ENCODE data around the gene PKN1. TPM values are rescaled to one million over a fixed set of nuclear protein-coding genes. Genes with fewer than 3 reads are reported as not detected.
"Not testable (repeated sequence)": the region's sequence is repeated elsewhere in the genome, so short reads cannot be mapped to it uniquely, and the experiment has no call there.

PKN1 gene
- total RNA-seq, 1 experiment from 2014 or later, result 138 TPM

DNA sequence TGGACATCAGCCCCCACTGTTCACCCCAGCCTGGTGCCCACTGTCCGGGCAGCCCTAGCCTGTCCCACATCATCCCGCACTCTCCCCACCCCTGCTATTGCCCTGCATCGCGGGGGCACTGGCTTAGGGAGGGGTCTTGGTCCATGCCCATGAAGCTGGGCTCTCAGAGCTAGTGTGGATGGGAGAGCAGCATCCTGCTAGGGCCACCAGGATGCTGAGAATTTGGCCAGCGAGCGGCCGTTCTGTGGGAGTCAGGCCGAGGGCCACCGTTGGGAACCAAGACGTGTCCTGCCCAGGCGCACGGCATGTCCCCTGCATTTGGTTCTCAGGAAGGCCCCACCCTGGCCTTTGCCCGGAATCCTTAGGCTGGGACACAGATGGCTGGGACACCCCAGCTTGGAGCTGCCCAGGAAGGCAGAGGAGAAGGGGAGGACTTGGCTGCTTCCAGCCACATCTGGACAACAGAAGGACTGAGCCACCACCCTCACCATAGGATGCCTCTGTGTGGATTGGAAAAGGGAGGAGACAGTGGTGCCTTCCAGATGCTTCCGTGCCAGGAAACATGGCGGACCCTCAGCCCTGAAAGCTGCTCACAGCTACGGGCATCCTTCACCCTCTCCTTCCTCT, 37.3 kb upstream of the PKN1 start:
- CTCF ChIA-PET, result no interaction called here
- TF ChIP-seq, protein P1, sequence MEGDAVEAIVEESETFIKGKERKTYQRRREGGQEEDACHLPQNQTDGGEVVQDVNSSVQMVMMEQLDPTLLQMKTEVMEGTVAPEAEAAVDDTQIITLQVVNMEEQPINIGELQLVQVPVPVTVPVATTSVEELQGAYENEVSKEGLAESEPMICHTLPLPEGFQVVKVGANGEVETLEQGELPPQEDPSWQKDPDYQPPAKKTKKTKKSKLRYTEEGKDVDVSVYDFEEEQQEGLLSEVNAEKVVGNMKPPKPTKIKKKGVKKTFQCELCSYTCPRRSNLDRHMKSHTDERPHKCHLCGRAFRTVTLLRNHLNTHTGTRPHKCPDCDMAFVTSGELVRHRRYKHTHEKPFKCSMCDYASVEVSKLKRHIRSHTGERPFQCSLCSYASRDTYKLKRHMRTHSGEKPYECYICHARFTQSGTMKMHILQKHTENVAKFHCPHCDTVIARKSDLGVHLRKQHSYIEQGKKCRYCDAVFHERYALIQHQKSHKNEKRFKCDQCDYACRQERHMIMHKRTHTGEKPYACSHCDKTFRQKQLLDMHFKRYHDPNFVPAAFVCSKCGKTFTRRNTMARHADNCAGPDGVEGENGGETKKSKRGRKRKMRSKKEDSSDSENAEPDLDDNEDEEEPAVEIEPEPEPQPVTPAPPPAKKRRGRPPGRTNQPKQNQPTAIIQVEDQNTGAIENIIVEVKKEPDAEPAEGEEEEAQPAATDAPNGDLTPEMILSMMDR (IDR thresholded peaks at IDR 0.05; ENCODE audit: unreplicated experiment), result no peak
- Mint-ChIP-seq H3K27ac (ENCODE audit: unreplicated experiment) (no peak overlapping the region), H3K36me3 (ENCODE audit: insufficient read depth, unreplicated experiment) (peaks cover 30% of the 10 kb centered on the region), H3K27me3 (ENCODE audit: unreplicated experiment) (no peaks in the 10 kb centered on the region), H3K4me1 (ENCODE audit: low read depth, unreplicated experiment) (no peaks in the 10 kb centered on the region), H3K4me3 (ENCODE audit: low read depth, unreplicated experiment) (no peak overlapping the region), H3K9me3 (ENCODE audit: low read depth, unreplicated experiment) (no peaks in the 10 kb centered on the region)
- no peak for DNase-seq
- BruUV-seq (replicated peaks), result no TSS peak
- intact Hi-C loops (cut with micrococcal nuclease; ENCODE audit: unreplicated experiment), result no loop called here

DNA sequence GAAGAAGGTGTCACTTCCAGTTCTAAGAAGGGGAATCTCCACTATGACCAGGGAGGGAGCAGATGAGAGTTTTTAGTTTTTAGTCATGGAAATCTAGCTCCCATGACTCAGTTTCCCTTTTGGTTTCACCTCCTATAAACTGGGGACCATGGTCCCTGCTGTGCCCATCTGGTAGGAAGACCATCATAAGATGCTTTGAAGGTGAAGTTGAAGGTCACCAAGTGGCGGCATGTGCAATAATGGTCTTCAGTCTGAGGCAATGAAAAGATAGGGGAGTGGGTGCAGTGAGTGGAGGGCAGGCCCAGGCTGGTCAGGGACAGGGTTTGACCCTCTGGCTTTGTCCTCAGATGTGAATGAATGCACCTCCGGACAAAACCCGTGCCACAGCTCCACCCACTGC, 36.4 kb upstream of the PKN1 start:
- CTCF ChIA-PET; H3K4me3 Mint-ChIP-seq (ENCODE audit: low read depth, unreplicated experiment); DNase-seq; H3K4me1 Mint-ChIP-seq (ENCODE audit: low read depth, unreplicated experiment); H3K9me3 Mint-ChIP-seq (ENCODE audit: low read depth, unreplicated experiment); BruUV-seq (replicated peaks); intact Hi-C loops (cut with micrococcal nuclease; ENCODE audit: unreplicated experiment); H3K27ac Mint-ChIP-seq (ENCODE audit: unreplicated experiment); H3K27me3 Mint-ChIP-seq (ENCODE audit: unreplicated experiment): not testable (repeated sequence)
- peaks cover 31% of the 10 kb centered on the region for H3K36me3 Mint-ChIP-seq (ENCODE audit: insufficient read depth, unreplicated experiment)

DNA sequence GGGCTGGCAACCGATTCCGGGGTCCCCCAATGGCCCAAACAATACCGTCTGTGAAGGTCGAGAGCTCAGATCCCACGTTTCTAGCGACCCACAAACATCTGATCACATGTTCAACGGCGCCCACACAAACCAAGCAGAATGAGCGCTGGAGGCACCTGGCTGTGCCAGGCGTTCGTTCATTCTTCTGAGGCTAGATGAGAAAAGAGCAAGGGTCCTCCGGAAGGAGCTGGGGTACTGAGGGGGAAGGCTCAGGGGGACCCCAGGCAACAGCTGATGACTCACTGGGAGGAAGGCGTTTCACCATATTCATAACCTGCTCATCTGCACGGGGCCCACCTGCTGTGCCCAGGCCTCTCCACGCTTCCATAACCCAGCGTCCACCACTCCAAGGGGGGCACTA, 35.9 kb upstream of the PKN1 start:
- intact Hi-C loops (cut with micrococcal nuclease; ENCODE audit: unreplicated experiment); DNase-seq; H3K27ac Mint-ChIP-seq (ENCODE audit: unreplicated experiment); H3K9me3 Mint-ChIP-seq (ENCODE audit: low read depth, unreplicated experiment); BruUV-seq (replicated peaks); CTCF ChIA-PET; H3K4me1 Mint-ChIP-seq (ENCODE audit: low read depth, unreplicated experiment); H3K4me3 Mint-ChIP-seq (ENCODE audit: low read depth, unreplicated experiment); H3K27me3 Mint-ChIP-seq (ENCODE audit: unreplicated experiment): not testable (repeated sequence)
- H3K36me3 Mint-ChIP-seq (ENCODE audit: insufficient read depth, unreplicated experiment), result peaks cover 32% of the 10 kb centered on the region

DNA sequence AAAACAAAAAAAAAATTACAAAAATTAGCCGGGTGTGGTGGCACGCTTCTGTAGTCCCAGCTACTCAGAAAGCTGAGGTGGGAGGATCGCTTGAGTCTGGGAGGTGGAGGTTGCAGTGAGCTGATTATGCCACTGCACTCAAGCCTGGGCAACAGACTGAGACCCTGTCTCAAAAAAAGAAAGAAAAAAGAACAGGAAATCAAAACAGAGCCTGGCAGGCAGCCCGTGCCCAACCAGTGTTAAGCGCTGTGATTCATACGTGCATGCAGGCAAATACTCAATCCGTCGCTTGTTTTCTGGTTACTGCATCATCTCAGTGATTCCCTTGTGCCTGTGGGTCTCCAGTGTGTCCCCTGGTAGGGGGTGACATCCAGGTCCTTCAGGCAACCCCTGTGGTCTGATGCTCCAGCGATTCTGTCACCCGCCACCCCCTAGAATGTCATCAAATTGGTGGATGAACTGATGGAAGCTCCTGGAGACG, 32.1 kb upstream of the PKN1 start:
- CTCF ChIA-PET, result no interaction called here
- H3K27ac Mint-ChIP-seq (ENCODE audit: unreplicated experiment), result no peak overlapping the region

DNA sequence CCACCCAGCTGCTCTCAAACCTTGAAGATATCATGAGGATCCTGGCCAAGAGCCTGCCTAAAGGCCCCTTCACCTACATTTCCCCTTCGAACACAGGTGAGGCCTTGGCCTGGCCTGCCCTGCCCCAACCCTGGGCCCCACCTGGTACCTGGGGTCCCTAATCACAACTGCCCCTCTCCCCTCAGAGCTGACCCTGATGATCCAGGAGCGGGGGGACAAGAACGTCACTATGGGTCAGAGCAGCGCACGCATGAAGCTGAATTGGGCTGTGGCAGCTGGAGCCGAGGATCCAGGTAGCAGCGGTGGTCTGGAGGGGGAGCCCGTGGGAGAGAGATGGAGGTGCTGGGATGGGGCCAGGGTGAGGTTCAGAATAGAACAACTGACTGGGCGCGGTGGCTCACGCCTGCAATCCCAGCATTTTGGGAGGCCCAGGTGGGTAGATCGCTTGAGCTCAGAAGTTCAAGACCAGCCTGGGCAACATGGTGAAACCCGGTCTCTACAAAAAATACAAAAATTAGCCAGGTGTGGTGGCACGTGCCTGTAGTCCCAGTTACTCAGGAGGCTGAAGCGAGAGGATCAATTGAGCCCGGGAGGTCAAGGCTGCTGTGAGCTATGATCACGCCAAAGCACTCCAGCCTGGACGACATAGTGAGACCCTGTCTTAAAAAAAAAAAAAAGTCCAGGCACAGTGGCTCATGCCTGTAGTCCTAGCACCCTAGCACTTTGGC, 31.5 kb upstream of the PKN1 start:
- Mint-ChIP-seq H3K27ac (ENCODE audit: unreplicated experiment) (no peak overlapping the region), H3K27me3 (ENCODE audit: unreplicated experiment) (no peaks in the 10 kb centered on the region), H3K4me1 (ENCODE audit: low read depth, unreplicated experiment) (no peaks in the 10 kb centered on the region), H3K4me3 (ENCODE audit: low read depth, unreplicated experiment) (no peak overlapping the region), H3K36me3 (ENCODE audit: insufficient read depth, unreplicated experiment) (peaks cover 47% of the 10 kb centered on the region), H3K9me3 (ENCODE audit: low read depth, unreplicated experiment) (no peaks in the 10 kb centered on the region)
- CTCF ChIA-PET, result interaction anchor here (0.7 kb wide), 1 partner anchor 22 kb away, joined by 4 read pairs; no protein-coding TSS in a partner anchor
- intact Hi-C loops (cut with micrococcal nuclease; ENCODE audit: unreplicated experiment), result no loop called here
- TF ChIP-seq, protein P1 (IDR thresholded peaks at IDR 0.05; ENCODE audit: unreplicated experiment), result no peak
- BruUV-seq (replicated peaks), result no TSS peak
- DNase-seq, result no peak

More for the DNA sequence above, 32.1 kb upstream of the PKN1 start:
- intact Hi-C loops (cut with micrococcal nuclease; ENCODE audit: unreplicated experiment), result no loop called here
- peaks cover 48% of the 10 kb centered on the region for H3K36me3 Mint-ChIP-seq (ENCODE audit: insufficient read depth, unreplicated experiment)
- no TSS peak for BruUV-seq (replicated peaks)
- TF ChIP-seq, protein P1 (IDR thresholded peaks at IDR 0.05; ENCODE audit: unreplicated experiment), result no peak
- H3K4me1 Mint-ChIP-seq (ENCODE audit: low read depth, unreplicated experiment), result no peaks in the 10 kb centered on the region
- no peak overlapping the region for H3K4me3 Mint-ChIP-seq (ENCODE audit: low read depth, unreplicated experiment)
- H3K27me3 Mint-ChIP-seq (ENCODE audit: unreplicated experiment), result no peaks in the 10 kb centered on the region
- DNase-seq, result no peak
- no peaks in the 10 kb centered on the region for H3K9me3 Mint-ChIP-seq (ENCODE audit: low read depth, unreplicated experiment)

All from Calu3 (cell line).